Tibial nerve (tissue), 3 donors: ENCODE results near the gene CNOT9.

Experiments used
- POLR2A ChIP-seq, 2 donors: fragments of 450-650 bp; IDR thresholded peaks; one replicate each; pipeline ENCODE4 v1.6.1; 2017; ENCODE audit warnings: antibody characterized with exemption in 2 of 2, mild to moderate bottlenecking in 2 of 2, moderate library complexity in 2 of 2
- TF ChIP-seq, protein P1 (sequence below), 5 experiments: fragments of 200-600 bp in 3 of 5; fragments of 450-650 bp in 2 of 5; sonication (generic) in 3 of 5; IDR thresholded peaks; one replicate each; pipeline ENCODE4 v1.5.1; 2016 to 2019; ENCODE audit warnings: antibody characterized with exemption in 5 of 5, mild to moderate bottlenecking in 3 of 5, moderate library complexity in 2 of 5

- TF ChIP-seq, protein P1, sequence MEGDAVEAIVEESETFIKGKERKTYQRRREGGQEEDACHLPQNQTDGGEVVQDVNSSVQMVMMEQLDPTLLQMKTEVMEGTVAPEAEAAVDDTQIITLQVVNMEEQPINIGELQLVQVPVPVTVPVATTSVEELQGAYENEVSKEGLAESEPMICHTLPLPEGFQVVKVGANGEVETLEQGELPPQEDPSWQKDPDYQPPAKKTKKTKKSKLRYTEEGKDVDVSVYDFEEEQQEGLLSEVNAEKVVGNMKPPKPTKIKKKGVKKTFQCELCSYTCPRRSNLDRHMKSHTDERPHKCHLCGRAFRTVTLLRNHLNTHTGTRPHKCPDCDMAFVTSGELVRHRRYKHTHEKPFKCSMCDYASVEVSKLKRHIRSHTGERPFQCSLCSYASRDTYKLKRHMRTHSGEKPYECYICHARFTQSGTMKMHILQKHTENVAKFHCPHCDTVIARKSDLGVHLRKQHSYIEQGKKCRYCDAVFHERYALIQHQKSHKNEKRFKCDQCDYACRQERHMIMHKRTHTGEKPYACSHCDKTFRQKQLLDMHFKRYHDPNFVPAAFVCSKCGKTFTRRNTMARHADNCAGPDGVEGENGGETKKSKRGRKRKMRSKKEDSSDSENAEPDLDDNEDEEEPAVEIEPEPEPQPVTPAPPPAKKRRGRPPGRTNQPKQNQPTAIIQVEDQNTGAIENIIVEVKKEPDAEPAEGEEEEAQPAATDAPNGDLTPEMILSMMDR (IDR thresholded peaks at IDR 0.05): no peak
- no peak for TF ChIP-seq POLR2A (IDR thresholded peaks at IDR 0.05)
Measured at GRCh38 chr2:218558986-218559385, 9.7 kb upstream of the CNOT9 start.
